Karpas-422 (cell line): ENCODE measurements around the gene FGD2. TPM values are rescaled to one million over a fixed set of nuclear protein-coding genes. Genes with fewer than 3 reads are reported as not detected.

Experiments
- DNase-seq: peaks from one replicate; pipeline ENCODE4 v3.0.0-alpha.2; 2015
- H2AFZ ChIP-seq: fragments of 200-600 bp; sonication (generic); 2 replicates; pipeline ENCODE4 v1.6.1; 2014; ENCODE audit warnings: antibody characterized with exemption, low read length, mixed read lengths
- H3K27ac ChIP-seq: fragments of 200-600 bp; sonication (generic); 2 replicates; pipeline ENCODE4 v1.5.1; 2014; ENCODE audit warnings: mild to moderate bottlenecking, low read length, moderate library complexity
- H3K27me3 ChIP-seq: fragments of 200-600 bp; sonication (generic); 2 replicates; pipeline ENCODE4 v1.6.1; 2014; ENCODE audit warnings: low read length, mixed read lengths
- H3K36me3 ChIP-seq: fragments of 200-600 bp; sonication (generic); 2 replicates; pipeline ENCODE4 v1.6.1; 2014; ENCODE audit warnings: low read length, mixed read lengths; ENCODE audit not compliant: insufficient read depth
- H3K4me1 ChIP-seq: fragments of 200-600 bp; sonication (generic); 2 replicates; pipeline ENCODE4 v1.6.1; 2014; ENCODE audit warnings: mild to moderate bottlenecking, low read length, mixed read lengths
- H3K4me2 ChIP-seq: fragments of 200-600 bp; sonication (generic); 2 replicates; pipeline ENCODE4 v1.6.1; 2014; ENCODE audit warnings: low read length, low read depth, mild to moderate bottlenecking; ENCODE audit not compliant: poor library complexity, severe bottlenecking
- H3K4me3 ChIP-seq: fragments of 200-600 bp; sonication (generic); 2 replicates; pipeline ENCODE4 v1.5.1; 2014; ENCODE audit warnings: mild to moderate bottlenecking, antibody characterized with exemption, low read length, mixed read lengths
- H3K79me2 ChIP-seq: fragments of 200-600 bp; sonication (generic); 2 replicates; pipeline ENCODE4 v1.6.1; 2014; ENCODE audit warnings: mild to moderate bottlenecking, low read length, mixed read lengths
- H3K9ac ChIP-seq: fragments of 200-600 bp; sonication (generic); 2 replicates; pipeline ENCODE4 v1.6.0; 2014; ENCODE audit warnings: low read length
- H3K9me2 ChIP-seq: fragments of 200-600 bp; sonication (generic), shearing (Covaris generic); replicated peaks from 2 replicates; pipeline ENCODE4 v1.6.0; 2014; ENCODE audit warnings: mild to moderate bottlenecking, low read length, moderate library complexity; ENCODE audit not compliant: insufficient read depth
- H3K9me3 ChIP-seq: fragments of 300-700, 200-600 bp; sonication (generic); 2 replicates; pipeline ENCODE4 v1.6.1; 2014; ENCODE audit warnings: low read length, mixed read lengths
- H4K20me1 ChIP-seq: fragments of 200-600 bp; sonication (generic); 2 replicates; pipeline ENCODE4 v1.6.1; 2014; ENCODE audit warnings: mild to moderate bottlenecking, antibody characterized with exemption, low read length, low read depth; ENCODE audit not compliant: insufficient read depth
- total RNA-seq: library from RNA; depleted of rRNA; stranded (reverse); fragments of >200 nt; shearing (Covaris generic); gene quantifications from 2 replicates; pipeline ENCODE4 v1.2.3, GENCODE V29; 2014; ENCODE audit warnings: low replicate concordance

Gene FGD2
- total RNA-seq, 1 experiment from 2014 or later = 37.1 TPM

GRCh38 chr6:36962874-36963273 lies 42.6 kb upstream of the FGD2 start:
- peak overlapping the region; percentile 24; the same call in 1 of the 2 replicates for H2AFZ ChIP-seq
- H3K9me3 ChIP-seq = no peaks in the 10 kb centered on the region
- no peaks in the 10 kb centered on the region for H3K27me3 ChIP-seq
- H3K4me1 ChIP-seq = peaks cover 17% of the 10 kb centered on the region
- no peak overlapping the region for H3K4me3 ChIP-seq
- no peaks in the 10 kb centered on the region for H3K79me2 ChIP-seq
- H3K27ac ChIP-seq = no peak overlapping the region
- peak; percentile 87 for DNase-seq
- H3K4me2 ChIP-seq = peak overlapping the region; percentile 11
- peaks cover 8% of the 10 kb centered on the region; the same call in 1 of the 2 replicates for H3K36me3 ChIP-seq
- no peaks in the 10 kb centered on the region for H4K20me1 ChIP-seq
- no peaks in the 10 kb centered on the region for H3K9me2 ChIP-seq
- no peak overlapping the region for H3K9ac ChIP-seq

- DNase-seq = peak; percentile 78
- Histone ChIP-seq H4K20me1 (no peaks in the 10 kb centered on the region), H3K27ac (no peak overlapping the region), H3K36me3 (peaks cover 15% of the 10 kb centered on the region; the same call in 1 of the 2 replicates), H3K9me2 (no peaks in the 10 kb centered on the region), H3K79me2 (no peaks in the 10 kb centered on the region), H3K4me2 (peak overlapping the region; percentile 11), H3K9ac (no peak overlapping the region), H3K4me3 (no peak overlapping the region), H3K4me1 (peaks cover 17% of the 10 kb centered on the region), H3K27me3 (no peaks in the 10 kb centered on the region), H3K9me3 (no peaks in the 10 kb centered on the region), H2AFZ (peak overlapping the region; percentile 24; the same call in 1 of the 2 replicates)
Measured at GRCh38 chr6:36963451-36964290, 41.8 kb upstream of the FGD2 start.

GRCh38 chr6:36964349-36964748 lies 41.1 kb upstream of the FGD2 start:
- Histone ChIP-seq H3K36me3 (peaks cover 22% of the 10 kb centered on the region; the same call in 1 of the 2 replicates), H3K27ac (no peak overlapping the region), H3K9ac (no peak overlapping the region)

GRCh38 chr6:36964908-36965307 lies 40.5 kb upstream of the FGD2 start:
- H3K4me3 ChIP-seq = no peak overlapping the region
- H2AFZ ChIP-seq = no peak overlapping the region
- DNase-seq = no peak
- peaks cover 24% of the 10 kb centered on the region; the same call in 1 of the 2 replicates for H3K36me3 ChIP-seq
- H3K27ac ChIP-seq = no peak overlapping the region
- no peak overlapping the region for H3K9ac ChIP-seq
- peaks cover 17% of the 10 kb centered on the region for H3K4me1 ChIP-seq
- H3K4me2 ChIP-seq = no peak overlapping the region
- no peaks in the 10 kb centered on the region for H3K9me2 ChIP-seq
- H4K20me1 ChIP-seq = no peaks in the 10 kb centered on the region
- H3K27me3 ChIP-seq = no peaks in the 10 kb centered on the region
- no peaks in the 10 kb centered on the region for H3K9me3 ChIP-seq
- H3K79me2 ChIP-seq = no peaks in the 10 kb centered on the region

More at GRCh38 chr6:36964349-36964748, 41.1 kb upstream of the FGD2 start:
- DNase-seq = no peak
- H3K4me1 ChIP-seq = peaks cover 17% of the 10 kb centered on the region
- no peak overlapping the region for H3K4me3 ChIP-seq
- H3K9me2 ChIP-seq = no peaks in the 10 kb centered on the region
- H3K9me3 ChIP-seq = no peaks in the 10 kb centered on the region
- H2AFZ ChIP-seq = no peak overlapping the region
- H3K27me3 ChIP-seq = no peaks in the 10 kb centered on the region
- no peaks in the 10 kb centered on the region for H3K79me2 ChIP-seq
- H3K4me2 ChIP-seq = no peak overlapping the region
- no peaks in the 10 kb centered on the region for H4K20me1 ChIP-seq

- no peak for DNase-seq
- Histone ChIP-seq H3K9me2 (no peaks in the 10 kb centered on the region), H3K36me3 (peaks cover 35% of the 10 kb centered on the region; the same call in 1 of the 2 replicates), H3K4me1 (peaks cover 17% of the 10 kb centered on the region), H3K4me2 (no peak overlapping the region), H3K79me2 (no peaks in the 10 kb centered on the region), H4K20me1 (no peaks in the 10 kb centered on the region), H3K9me3 (no peaks in the 10 kb centered on the region), H3K27me3 (no peaks in the 10 kb centered on the region), H2AFZ (no peak overlapping the region), H3K27ac (no peak overlapping the region), H3K4me3 (no peak overlapping the region), H3K9ac (no peak overlapping the region)
Measured at GRCh38 chr6:36967301-36967700, 38.2 kb upstream of the FGD2 start.

GRCh38 chr6:36967757-36968156 lies 37.7 kb upstream of the FGD2 start:
- H3K27ac ChIP-seq = no peak overlapping the region
- H3K9me2 ChIP-seq = no peaks in the 10 kb centered on the region
- H3K27me3 ChIP-seq = no peaks in the 10 kb centered on the region
- H3K79me2 ChIP-seq = no peaks in the 10 kb centered on the region
- peaks cover 38% of the 10 kb centered on the region for H3K36me3 ChIP-seq
- H4K20me1 ChIP-seq = no peaks in the 10 kb centered on the region
- H3K9ac ChIP-seq = no peak overlapping the region
- H3K9me3 ChIP-seq = no peaks in the 10 kb centered on the region
- no peak overlapping the region for H2AFZ ChIP-seq
- DNase-seq = no peak
- H3K4me2 ChIP-seq = no peak overlapping the region
- H3K4me1 ChIP-seq = peaks cover 16% of the 10 kb centered on the region
- no peak overlapping the region for H3K4me3 ChIP-seq

- Histone ChIP-seq H3K4me1 (peaks cover 10% of the 10 kb centered on the region), H2AFZ (no peak overlapping the region), H3K4me2 (no peak overlapping the region), H3K27ac (no peak overlapping the region), H3K27me3 (no peaks in the 10 kb centered on the region), H3K4me3 (no peak overlapping the region), H3K9me3 (no peaks in the 10 kb centered on the region), H3K9me2 (no peaks in the 10 kb centered on the region), H3K9ac (no peak overlapping the region), H3K79me2 (no peaks in the 10 kb centered on the region), H3K36me3 (peaks cover 43% of the 10 kb centered on the region), H4K20me1 (no peaks in the 10 kb centered on the region)
- no peak for DNase-seq
Measured at GRCh38 chr6:36968266-36968977, 37.0 kb upstream of the FGD2 start.

- no peaks in the 10 kb centered on the region for H3K9me2 ChIP-seq
- no peaks in the 10 kb centered on the region for H3K27me3 ChIP-seq
- H3K4me3 ChIP-seq = no peak overlapping the region
- no peak overlapping the region for H3K9ac ChIP-seq
- no peaks in the 10 kb centered on the region for H3K9me3 ChIP-seq
- DNase-seq = no peak
- no peak overlapping the region for H3K4me2 ChIP-seq
- H3K79me2 ChIP-seq = no peaks in the 10 kb centered on the region
- H3K36me3 ChIP-seq = peaks cover 51% of the 10 kb centered on the region
- H3K27ac ChIP-seq = no peak overlapping the region
- peaks cover 1% of the 10 kb centered on the region for H3K4me1 ChIP-seq
- no peak overlapping the region for H2AFZ ChIP-seq
- no peaks in the 10 kb centered on the region for H4K20me1 ChIP-seq
Measured at GRCh38 chr6:36969240-36969691, 36.2 kb upstream of the FGD2 start.
